HG03432 (cell line): Measurements from ENCODE around the gene GPR158.

ENCODE experiments used
- ATAC-seq: cut with Tn5 transposase; IDR thresholded peaks from one replicate; pipeline ENCODE4 v1.9.1; 2021; ENCODE audit warnings: mild to moderate bottlenecking, moderate library complexity; ENCODE audit not compliant: unreplicated experiment

Gene GPR158

DNA sequence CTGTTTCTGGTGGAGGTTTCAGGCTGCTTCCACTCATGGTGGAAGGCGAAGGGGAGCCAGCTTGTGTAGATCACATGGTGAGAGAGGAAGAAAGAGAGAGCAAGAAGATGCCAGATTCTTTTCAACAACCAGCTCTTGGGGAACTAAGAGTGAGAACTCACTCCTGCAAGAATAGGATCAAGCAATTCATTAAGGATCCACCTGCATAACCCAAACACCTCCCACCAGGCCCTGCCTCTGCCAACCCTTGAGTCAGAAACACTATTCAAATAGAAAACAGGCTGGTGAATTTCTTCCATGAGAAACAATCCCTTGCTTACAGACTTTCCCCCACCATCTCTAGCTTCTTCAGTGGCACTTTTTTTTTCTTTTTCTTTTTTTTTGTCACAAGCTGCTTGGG is 317.2 kb downstream of the GPR158 start:
- ATAC-seq: no peak

DNA sequence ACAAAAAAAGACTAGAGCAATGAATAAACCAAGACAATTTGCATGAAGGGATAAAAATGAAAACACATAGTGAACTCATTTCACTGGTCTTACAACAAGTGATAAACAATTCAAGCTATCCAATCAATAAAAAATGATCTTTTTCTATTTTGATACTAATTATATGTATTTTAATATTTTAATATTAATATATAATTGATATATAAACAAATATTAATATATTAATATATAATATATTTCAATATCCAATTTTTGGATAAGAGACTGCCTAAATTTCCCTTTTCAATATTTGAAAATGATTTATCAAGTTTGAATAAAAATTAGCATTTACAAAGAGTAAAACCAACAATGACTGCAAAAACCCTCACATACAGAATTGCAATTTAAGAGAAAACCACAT is 317.9 kb downstream of the GPR158 start:
- no peak for ATAC-seq

DNA sequence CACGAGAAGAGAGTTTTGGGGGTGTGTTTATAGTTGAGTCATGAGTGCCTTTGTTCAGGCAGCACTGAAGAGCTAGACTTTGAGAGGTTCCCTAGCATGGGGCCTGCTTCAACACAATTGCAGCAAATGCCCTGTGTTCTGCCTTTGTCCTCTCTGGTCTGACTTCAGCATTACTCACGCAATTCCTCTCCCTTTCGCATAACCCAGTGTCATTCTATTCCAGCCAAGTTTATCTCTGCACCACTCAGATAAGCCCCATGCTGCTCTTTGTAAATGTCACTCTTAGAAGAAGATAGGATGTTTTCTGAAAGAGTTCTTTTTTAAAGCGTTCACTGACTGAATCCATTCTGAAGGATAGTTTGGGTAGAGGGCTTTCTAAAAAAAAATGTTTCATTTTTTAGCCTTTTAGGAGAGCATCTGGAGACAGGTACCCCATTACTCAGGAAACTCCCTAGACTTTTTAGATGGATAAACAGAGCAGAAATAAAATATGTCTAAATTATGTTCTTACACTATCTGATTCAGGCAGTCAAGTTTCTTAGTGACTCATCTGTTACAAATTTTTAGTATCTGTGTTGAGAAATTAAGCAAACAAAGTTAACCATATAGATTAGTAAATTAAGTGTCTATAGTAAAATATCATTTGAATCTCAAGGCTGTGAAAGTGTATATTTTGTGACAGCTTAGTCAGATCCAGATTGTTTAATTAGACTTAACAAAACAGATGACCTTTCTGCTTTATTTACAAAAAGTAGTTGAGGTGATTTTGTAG is 318.5 kb downstream of the GPR158 start:
- ATAC-seq: no peak

DNA sequence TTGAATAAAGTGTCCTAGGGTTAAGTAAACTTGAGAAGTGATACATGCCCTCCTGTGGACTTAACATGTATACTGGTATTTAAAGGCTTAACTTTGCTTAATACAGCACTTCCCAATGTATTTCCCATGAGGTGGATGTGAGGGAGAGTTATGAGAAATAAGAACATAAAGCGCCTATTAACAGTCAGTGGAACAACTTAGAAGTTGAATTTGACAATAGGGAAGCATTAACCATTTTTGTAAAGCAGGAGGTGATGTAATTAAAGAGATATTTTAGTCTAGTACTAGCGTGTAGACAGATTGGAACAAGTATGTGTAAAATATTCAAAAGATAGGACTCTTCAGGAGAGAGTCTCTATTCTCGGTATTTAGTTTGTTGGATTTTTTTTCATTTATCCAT is 322.4 kb downstream of the GPR158 start:
- ATAC-seq: no peak

DNA sequence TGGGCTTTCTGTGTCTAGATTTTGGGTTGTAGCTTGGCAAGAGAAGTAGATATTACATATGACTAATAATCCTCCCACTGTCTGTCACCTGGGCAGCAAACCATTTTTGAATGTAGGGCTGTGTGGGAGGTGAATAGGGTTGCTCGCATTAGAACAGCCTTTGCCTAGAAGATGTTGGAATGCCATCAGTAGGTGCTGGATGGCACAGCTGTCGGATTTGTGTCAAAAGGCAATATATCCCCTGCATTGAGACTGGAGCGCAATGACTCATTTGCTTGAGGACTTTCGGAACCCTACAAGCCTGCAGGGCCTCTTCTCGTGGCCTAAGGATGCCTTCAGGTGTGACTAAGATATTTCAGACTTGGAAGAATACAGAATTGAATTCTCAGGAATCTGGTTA is 323.8 kb downstream of the GPR158 start:
- ATAC-seq: no peak

DNA sequence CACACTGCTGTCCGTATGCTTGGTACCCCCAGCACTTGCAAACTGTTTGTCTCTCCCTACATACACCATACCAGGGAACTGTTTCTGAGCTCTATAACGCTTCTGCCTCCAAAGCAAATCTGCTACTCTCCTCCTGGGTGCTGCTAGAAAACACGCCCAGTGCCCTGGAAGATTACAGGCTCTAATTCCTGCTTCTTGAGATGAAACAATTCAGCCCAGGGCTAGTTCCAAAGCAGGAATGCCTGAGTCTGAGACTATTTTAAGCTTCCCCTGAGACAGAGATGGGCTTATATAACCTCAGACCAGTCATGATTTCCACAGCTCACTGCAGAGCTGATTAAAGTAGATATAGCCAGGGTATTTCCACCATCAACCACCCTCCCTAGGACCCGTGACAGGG is 327.1 kb downstream of the GPR158 start:
- ATAC-seq: no peak

DNA sequence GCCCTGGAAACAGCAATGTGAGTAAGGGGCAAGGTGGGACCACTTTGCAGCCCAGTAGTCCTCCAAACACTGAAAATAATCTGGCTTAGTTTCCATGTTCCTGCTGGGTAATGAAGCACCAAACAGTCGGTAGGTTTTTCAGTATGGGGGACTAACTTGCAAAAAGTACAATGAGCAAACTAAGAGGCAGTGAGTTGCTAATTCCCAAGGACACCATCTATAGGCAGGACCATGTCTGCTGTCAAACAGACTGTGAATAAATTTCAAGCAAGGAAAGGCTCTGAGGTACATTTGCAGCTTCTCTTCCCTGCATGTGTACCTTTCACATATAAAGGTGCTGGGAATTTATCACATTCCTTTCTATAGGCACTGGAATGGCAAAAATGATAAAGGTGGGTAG is 327.7 kb downstream of the GPR158 start:
- no peak for ATAC-seq

DNA sequence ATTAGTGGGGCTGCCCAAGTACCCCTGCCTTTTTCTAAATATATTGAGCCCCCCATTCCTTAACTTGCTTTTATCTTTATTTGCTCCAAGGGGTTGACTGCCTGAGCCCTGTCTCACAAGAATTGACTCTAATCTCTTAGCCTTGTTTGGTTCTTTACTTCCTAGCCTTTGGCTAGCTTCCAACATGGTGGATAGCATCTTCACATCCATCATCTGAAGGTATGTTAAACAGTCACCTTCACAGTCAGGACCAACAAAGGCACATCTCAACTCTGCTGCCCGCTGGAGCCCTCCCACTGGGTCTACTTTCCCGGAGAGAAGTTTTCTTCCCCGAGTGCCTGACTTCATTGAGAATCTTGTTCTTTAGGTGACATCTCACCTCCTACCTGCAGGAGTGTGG is 329.5 kb downstream of the GPR158 start:
- ATAC-seq: no peak

DNA sequence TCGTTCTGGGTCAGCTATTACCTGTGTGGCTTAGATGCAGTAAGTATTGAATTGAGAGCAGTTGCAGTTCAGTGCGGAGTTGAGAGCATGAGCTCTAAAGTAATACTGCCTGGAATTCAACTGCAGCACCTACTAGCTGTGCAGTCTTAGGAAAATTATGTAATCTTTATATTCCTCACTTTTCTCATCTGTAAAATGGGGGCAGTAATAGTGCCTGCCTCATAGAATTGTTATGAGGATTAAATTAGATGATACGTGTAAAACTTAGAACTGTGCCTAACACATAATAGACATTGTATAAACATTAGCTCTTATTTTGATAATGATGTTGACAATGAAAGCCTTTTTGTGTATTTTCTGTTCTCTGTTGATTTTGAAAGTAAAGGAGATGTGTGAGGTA is 330.0 kb downstream of the GPR158 start:
- ATAC-seq: no peak

DNA sequence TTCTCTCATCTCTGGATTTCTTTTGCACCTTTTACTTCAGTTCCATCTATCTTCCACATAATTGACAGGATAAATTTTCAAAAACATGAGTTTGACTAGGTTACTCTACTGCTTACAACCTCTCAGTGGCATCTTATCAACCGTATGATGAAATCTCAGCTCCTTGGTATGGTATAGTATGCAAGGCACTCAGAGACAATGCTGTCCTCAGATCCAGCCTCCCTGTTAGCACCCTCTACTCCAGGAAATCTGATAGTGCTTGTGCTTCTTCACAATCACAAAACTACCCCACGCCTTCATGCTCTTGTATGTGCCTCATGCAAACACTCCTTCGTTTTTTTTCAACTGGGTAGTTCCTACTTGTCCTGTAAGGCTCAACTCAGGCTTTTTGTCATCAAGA is 330.7 kb downstream of the GPR158 start:
- ATAC-seq: no peak

DNA sequence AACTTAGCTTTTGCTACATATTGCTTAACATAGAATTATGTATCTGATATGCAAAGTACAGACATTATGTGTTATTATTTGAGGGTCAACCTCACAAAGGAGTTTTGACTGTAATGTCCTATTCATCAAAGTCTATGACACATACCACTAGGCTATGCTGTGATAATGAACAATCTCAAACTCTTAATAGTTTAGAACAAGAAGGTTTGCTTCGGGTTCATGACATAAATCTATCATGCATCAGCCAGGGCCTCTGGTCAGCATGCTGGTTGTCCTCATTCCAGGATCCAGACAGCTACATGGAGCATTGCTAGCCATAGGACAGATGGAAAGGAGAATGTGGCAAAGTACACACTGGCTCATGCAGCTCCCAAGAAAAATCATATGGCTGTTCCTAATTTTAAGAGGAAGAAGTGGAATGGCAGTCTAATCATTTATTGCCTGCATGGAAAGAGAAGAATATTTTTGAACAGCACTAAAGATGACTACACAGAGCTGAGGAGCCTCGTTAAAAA is 332.1 kb downstream of the GPR158 start:
- ATAC-seq: no peak

DNA sequence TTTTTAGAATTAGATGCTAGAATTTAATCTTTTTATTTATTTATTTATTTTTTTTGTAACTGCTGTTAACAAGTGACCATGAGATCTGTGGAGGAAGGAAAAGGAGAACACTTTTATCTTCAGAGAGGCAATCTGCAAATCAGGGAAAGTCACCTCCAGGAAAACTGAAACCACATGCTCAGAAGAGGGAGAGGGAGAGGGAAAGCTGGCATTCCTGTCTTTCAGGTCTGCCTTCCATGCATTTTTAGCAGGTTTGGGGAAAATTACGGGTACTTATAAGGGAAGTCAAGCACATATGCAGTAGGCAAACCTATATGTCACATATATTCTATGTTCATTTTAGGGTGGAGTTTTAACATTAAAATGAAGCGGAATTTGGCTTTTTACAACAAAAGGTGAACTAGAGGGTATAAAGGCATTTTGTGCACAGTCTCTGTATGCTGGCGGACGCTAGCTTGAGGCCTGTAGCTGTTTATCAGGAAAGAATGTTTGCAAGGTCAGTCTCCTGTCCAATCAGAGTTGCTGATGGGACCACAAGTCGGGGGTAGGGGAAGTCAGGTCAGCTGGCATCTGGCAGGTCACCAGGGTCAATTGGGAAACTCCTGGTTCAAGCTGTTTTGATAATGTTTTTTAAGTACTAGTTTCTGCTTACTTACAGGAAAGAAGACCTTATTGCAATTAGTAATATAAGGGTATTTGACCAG is 333.5 kb downstream of the GPR158 start:
- ATAC-seq: no peak

DNA sequence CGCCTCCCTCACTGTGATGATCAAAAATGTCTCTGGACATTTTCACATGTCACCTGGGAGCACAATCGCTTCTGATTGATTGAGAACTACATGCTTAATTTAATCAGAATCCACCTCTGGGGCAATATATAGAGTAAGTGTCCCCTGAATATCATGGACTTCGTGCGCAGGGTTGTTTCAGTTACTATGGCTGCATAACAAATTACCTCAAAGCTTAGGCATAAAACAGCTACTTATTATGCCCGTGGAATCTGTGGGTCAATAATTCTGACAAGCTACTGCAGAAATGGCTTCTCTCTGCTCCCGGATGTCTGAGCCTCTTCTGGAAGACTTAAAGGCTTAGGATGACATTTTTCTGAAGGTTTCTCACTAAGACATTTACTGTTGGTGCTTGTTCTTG is 334.4 kb downstream of the GPR158 start:
- ATAC-seq: no peak

DNA sequence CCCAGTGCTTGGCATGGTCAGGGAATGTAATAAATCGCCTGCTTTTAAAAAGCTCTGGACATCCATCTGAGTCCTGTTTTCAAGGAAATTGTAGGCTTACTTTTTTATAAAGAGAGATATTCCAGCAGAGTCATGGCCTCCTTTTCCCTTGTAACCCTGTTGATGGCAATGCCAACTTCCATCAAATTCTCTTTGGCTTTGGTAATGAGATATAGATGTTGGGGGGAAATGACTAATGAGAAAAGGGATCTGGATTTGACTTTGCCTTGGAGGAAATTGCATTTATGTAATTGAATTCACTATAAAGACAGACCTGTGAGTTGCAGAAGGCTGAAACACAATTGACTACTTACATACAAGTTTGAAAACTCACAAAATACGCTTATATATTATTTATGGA is 347.5 kb downstream of the GPR158 start:
- no peak for ATAC-seq

DNA sequence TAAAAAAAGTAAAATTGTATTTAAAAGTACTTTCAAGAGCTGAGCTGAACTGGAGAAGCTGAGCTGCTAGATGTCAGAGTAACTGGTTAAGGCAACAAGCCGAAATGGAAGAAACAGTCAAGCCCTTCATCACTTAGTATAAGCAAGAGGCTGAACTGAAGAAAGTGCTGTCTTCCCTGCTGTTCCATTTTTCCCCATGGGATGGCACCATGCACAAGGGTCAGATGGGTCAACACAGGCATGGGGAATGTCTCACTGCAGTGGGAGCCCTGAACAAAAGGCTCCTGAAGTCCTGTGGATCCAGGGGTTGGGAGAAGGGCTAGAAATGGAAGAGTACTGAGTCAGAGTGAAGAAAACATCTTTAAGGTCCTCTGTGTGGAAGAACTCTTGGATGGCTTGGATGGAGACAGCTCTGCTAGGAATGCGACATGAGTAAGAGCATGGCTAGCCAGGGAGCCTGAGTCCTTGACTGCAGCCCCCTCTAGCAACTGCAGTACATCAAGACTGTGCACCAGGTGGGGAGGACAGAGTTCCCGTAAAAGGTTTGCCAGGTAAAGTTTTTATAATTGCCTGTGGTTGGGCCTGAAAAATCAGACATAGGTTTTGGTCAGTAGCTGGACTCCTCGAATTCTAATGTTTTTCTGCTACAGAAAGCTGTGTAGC is 348.3 kb downstream of the GPR158 start:
- no peak for ATAC-seq

DNA sequence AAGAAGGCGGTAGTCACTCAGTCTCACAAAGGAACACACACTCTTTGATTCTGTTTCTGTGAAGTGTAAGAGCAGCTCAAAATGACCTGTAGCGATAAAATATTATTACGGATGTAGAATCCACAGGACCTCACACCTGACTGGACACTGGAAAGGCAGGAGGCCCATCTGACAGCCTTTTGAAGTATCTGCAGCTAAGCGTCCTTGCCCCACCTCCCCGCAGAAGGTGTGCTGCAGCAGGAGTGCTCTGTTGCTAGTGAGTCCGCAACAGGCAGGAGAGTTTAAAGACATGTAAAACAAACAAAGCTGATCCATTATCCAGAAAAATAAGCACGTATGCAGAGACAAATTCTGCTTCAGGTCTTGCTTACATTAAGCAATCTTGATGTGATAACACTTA is 355.5 kb downstream of the GPR158 start:
- no peak for ATAC-seq

DNA sequence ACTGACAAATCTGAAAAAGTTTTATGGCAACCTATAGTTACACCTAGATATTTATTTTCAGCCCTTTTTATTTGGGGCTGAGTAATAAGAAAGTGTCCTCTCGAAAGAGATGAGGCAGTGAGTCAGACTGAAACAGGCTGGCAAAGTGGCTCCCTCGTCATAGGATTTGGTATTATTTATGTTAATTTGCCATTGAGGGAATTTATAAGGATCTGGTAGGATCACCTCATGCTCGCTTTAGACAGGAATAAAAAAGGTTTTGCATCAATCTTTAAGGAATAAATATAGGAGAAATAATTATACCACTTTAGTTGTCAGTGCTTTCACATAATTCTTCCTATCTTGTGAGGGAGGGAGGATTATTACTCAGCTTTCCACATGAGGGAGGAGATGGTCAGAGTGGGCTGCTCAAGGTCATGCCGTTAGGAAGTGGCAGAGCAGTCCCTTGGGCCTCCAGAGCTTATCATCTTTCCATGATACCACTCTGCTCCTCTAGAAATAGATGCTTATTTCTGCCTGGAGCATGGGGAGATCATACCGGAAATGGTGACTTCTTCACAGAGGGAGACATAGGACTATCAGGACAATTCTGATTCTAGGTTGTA is 356.8 kb downstream of the GPR158 start:
- ATAC-seq: no peak

DNA sequence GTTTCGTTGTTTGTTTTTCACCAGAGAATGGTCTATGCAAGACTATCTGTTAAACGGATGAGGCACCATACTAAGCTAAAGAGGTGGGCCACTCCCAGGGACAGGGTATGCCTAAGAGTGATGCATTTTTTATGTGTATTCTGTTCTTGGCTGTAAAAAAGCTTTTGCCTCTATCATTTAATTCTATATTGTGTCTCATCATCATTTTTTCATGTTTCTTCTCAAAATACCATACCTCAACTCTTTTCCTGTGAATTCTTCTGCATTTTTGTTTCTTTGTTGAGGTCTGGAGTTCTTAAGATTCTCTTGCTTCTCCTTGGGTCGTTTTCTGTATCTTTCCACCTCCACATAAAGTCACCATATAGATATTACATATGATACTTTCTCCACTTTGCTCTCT is 357.4 kb downstream of the GPR158 start:
- ATAC-seq: no peak

DNA sequence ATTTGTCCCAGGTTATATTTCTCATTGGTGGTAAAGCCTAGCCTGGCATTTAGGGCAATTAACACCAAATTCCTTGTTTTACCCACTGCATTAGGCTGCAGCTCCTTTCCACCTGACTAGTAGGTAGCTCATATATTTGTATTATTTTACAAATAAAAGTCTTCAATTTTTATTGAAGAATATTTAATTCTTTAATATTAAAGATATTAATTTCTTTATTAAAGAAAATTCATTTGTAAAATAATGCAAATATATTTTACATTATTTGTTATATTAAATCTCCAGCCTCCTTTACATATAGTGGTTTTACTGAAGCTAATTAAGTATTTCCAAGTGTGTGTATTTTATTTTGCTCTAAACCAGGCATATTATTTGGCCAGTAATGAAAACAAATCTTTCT is 361.2 kb downstream of the GPR158 start:
- ATAC-seq: no peak

DNA sequence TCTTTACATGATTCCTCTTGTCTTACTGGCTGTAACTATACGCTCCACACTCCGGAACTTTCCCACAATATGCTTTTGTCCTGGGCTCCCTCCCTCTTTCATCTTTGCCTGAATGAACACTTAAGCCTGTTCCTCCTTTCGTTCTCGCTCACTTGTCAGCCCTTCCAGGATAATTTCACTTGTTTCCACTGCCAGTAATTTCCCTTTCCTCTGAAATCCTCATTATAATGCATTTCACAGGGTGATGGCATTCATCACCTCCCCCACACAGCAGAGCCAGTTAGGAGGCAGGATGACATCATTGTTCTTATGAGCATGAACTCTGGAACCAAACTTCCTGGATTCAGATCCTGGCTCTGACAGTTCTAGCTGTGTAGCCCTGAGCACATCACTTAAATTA is 372.6 kb downstream of the GPR158 start:
- no peak for ATAC-seq

DNA sequence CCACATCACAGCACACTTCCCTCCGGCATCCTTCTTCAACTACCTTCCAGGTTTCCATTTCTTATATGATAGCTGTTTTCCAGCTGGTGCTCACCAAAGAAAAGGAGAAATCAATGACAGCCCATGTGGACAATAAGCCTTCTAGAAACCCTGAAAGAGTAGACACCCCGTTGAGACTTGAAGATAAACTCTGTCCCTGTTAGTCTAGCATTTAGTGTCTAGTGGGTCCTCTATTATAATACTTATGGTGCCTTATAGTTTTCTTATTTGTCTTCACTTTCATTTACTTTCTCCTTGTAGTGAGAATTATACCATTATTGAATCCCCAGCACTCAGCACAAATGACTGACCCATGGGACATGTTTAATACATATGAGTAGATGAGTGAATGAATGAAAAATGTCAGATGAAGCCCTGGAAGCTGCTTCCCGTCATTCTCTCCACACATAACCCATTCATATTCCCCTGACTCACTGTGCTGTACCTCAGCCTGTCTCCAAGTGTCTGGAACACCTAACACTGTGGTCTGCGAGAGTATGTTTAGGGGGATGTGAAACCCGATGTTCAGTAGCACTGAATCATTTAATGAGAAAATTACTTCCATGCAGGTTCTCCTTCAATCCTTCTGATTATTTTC is 377.6 kb downstream of the GPR158 start:
- ATAC-seq: no peak
